ENCODE results near the gene KIF7. TPM values are rescaled to one million over a fixed set of nuclear protein-coding genes. Genes with fewer than 3 reads are reported as not detected.

The KIF7 gene
- total and polyA plus RNA-seq, 2 of the 8 experiments (the other 6 are each of a cell fraction or from before 2014, with no cell fraction given), result 4.9 to 14.0 TPM

DNA sequence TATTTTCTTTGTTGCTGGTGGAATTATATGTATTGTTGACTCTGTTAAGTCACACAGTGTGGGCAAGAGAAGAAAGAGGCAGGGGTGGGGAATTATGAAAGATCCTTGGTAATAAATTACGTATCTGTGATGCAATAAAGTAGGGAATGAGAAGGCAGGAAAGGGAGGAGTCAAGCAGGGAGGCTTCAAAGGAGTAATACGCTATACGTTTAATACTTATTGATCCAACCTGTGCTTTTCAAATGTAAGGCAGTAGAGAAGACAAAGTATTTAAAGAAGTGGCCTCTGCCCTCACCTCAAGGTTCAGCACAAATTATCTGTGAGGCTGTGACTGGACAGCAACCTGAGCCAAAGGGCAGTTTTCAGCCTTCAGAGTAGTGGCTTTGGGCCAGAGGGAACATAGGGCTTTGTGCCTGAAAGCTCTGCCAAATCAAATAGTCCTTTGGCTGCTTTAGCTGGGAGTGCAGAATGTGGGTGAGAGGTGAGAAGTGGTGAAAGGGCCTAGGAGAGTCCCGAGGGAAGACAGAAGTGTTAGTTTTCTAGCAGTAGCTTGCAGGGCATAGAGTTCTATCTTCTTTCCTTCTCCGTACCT, 25.1 kb upstream of the KIF7 start:
- no peaks in the 10 kb centered on the region for H4K20me1 ChIP-seq (replicated peaks in 1 of 2; ENCODE audit: control insufficient read depth in 1 of 2, insufficient read depth in 2 of 2, low read length in 2 of 2)
- H3K79me2 ChIP-seq (ENCODE audit: control insufficient read depth in 1 of 2, insufficient read depth in 2 of 2, low read length in 2 of 2), result no peaks in the 10 kb centered on the region
- no peak overlapping the region for H3K4me3 ChIP-seq (ENCODE audit: extremely low read depth in 1 of 4, insufficient read depth in 2 of 4, low read depth in 3 of 4, low read length in 4 of 4)
- no peak overlapping the region for H2BK5ac ChIP-seq (ENCODE audit: low read depth, low read length)
- CTCF ChIA-PET (ENCODE audit: partially characterized antibody), result interaction anchor here (2.5 kb wide), 1 partner anchor 8 kb away, joined by 12 read pairs; no protein-coding TSS in a partner anchor
- 80% methylated on average over 5 of the region's 5 CpGs; no CpG with 5 or more reads in 1 of the 2 experiments for WGBS, 2 experiments (ENCODE audit: extremely low coverage in 1 of 2, insufficient coverage in 1 of 2, insufficient read length in 1 of 2, insufficient replicate concordance in 2 of 2, low coverage in 1 of 2, low lambda C conversion rate in 2 of 2, missing lambda C conversion rate in 1 of 2)
- no peak overlapping the region for H3K18ac ChIP-seq (ENCODE audit: extremely low read depth, low read length)
- no peak overlapping the region for H4K5ac ChIP-seq (ENCODE audit: insufficient read length, low read depth, low read length)
- H3K79me1 ChIP-seq (ENCODE audit: low read depth, low read length), result no peaks in the 10 kb centered on the region
- H3K56ac ChIP-seq (replicated peaks; ENCODE audit: insufficient read length, low read depth, low read length), result no peak overlapping the region
- H3K9me3 ChIP-seq (ENCODE audit: insufficient read depth in 2 of 2, low read depth in 1 of 2, low read length in 1 of 2), result no peaks in the 10 kb centered on the region
- no peaks in the 10 kb centered on the region for H3K36me3 ChIP-seq (ENCODE audit: control insufficient read depth in 2 of 4, insufficient read depth in 4 of 4, low read length in 3 of 4)
- H2BK20ac ChIP-seq (ENCODE audit: low read length), result no peak overlapping the region
- H2BK120ac ChIP-seq (replicated peaks; ENCODE audit: low read depth, low read length), result no peak overlapping the region
- POLR2A ChIA-PET (ENCODE audit: partially characterized antibody), result no interaction called here
- H3K4me2 ChIP-seq (ENCODE audit: insufficient read depth in 1 of 2, low read depth in 2 of 2, low read length in 2 of 2), result no peak overlapping the region
- FAIRE-seq (no peak), DNase-seq (ENCODE audit: low read depth in 1 of 2, low spot score in 2 of 2) (no peak)
- no peaks in the 10 kb centered on the region; a peak in 1 of 7 replicates for H3K27me3 ChIP-seq (replicated peaks in 1 of 4; ENCODE audit: control insufficient read depth in 3 of 4, extremely low read depth in 1 of 4, insufficient read depth in 3 of 4, low read length in 3 of 4)
- no peak overlapping the region for H3K27ac ChIP-seq (ENCODE audit: low read depth, low read length)
- H3K4me1 ChIP-seq (replicated peaks in 1 of 4; ENCODE audit: control insufficient read depth in 3 of 4, insufficient read depth in 4 of 4, low read length in 3 of 4), result no peaks in the 10 kb centered on the region
- H2AK5ac ChIP-seq (ENCODE audit: low read depth, low read length), result no peak overlapping the region
- no peak overlapping the region for H3K4ac ChIP-seq (replicated peaks; ENCODE audit: insufficient read length, low read depth, low read length)
- H4K8ac ChIP-seq (ENCODE audit: extremely low read depth, insufficient read depth, low read length), result no peak overlapping the region
- H2AFZ ChIP-seq (ENCODE audit: low read length), result no peak overlapping the region
- H4K91ac ChIP-seq (replicated peaks; ENCODE audit: insufficient read length, low read length), result no peak overlapping the region
- no peak overlapping the region for H2BK15ac ChIP-seq (ENCODE audit: low read length)
- H3K9ac ChIP-seq (replicated peaks in 1 of 4; ENCODE audit: extremely low read depth in 1 of 4, low read depth in 3 of 4, low read length in 3 of 4), result no peak overlapping the region
- H3K14ac ChIP-seq (ENCODE audit: insufficient read length), result no peak overlapping the region
- no peak overlapping the region for H2BK12ac ChIP-seq (ENCODE audit: low read depth, low read length)
- H3K23me2 ChIP-seq (ENCODE audit: low read depth, low read length), result no peaks in the 10 kb centered on the region; the same call in 1 of the 2 replicates
- H3K23ac ChIP-seq (ENCODE audit: insufficient read length), result no peak overlapping the region
- TF ChIP-seq CHD2 (IDR thresholded peaks at IDR 0.05; ENCODE audit: low read length) (no peak), SP2 (IDR thresholded peaks at IDR 0.05; ENCODE audit: low read length) (no peak), NANOG (IDR thresholded peaks at IDR 0.05; ENCODE audit: insufficient read depth, low read depth, low read length, poor library complexity, severe bottlenecking) (no peak), SIN3A (conservative IDR thresholded peaks at IDR 0.05 in 1 of 2, IDR thresholded peaks at IDR 0.05 in 1 of 2; ENCODE audit: low read depth in 1 of 2, low read length in 2 of 2) (no peak), CREB1 (IDR thresholded peaks at IDR 0.05) (no peak), TAF1 (IDR thresholded peaks at IDR 0.05; ENCODE audit: low read depth, low read length) (no peak), GABPA (IDR thresholded peaks at IDR 0.05; ENCODE audit: borderline replicate concordance, insufficient read depth, low read length) (no peak), SAP30 (IDR thresholded peaks at IDR 0.05; ENCODE audit: insufficient read depth, insufficient replicate concordance, low read length) (no peak), RAD21 (IDR thresholded peaks at IDR 0.05 in 1 of 2, conservative IDR thresholded peaks at IDR 0.05 in 1 of 2; ENCODE audit: low read depth in 2 of 2, low read length in 2 of 2) (no peak), YY1 (IDR thresholded peaks at IDR 0.05; ENCODE audit: low read depth, low read length) (no peak), KDM1A (IDR thresholded peaks at IDR 0.05; ENCODE audit: borderline replicate concordance, low read length) (no peak), SP4 (IDR thresholded peaks at IDR 0.05; ENCODE audit: low read length) (no peak)
- TF ChIP-seq, protein P1, sequence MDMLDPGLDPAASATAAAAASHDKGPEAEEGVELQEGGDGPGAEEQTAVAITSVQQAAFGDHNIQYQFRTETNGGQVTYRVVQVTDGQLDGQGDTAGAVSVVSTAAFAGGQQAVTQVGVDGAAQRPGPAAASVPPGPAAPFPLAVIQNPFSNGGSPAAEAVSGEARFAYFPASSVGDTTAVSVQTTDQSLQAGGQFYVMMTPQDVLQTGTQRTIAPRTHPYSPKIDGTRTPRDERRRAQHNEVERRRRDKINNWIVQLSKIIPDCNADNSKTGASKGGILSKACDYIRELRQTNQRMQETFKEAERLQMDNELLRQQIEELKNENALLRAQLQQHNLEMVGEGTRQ (IDR thresholded peaks at IDR 0.05; ENCODE audit: low read length), result no peak
